GM20000 (cell line): ENCODE results near the gene SRD5A1.

Experiments
- DNase-seq: peaks from one replicate; pipeline ENCODE4 v3.0.0; 2012; ENCODE audit warnings: low spot score
- TF ChIP-seq, protein P1 (sequence below): IDR thresholded peaks from 2 replicates; pipeline ENCODE4 v1.5.1; 2012; ENCODE audit warnings: mild to moderate bottlenecking, control low read depth; ENCODE audit errors: extremely low read depth, missing control alignments

SRD5A1 gene

DNA sequence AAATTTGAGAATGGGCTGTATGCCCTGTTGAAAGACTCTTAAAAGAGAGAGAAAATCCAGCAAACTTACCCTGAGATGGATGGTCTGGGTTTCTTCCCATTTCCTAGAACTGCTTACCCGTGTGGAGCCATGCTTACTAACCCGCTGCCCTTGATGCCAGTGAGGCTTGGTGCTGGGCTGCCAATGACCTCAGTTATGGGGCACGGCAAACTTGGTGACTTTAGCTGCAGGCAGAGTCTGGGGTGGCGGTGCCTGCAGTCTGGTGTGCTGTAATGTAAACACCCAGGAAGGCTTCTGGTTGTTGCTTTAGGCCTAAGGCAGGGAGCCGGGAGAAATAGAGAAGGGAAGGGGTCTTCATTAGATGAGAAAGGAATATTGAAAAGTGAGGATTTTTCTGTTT lies 72.7 kb downstream of the SRD5A1 start:
- TF ChIP-seq, protein P1, sequence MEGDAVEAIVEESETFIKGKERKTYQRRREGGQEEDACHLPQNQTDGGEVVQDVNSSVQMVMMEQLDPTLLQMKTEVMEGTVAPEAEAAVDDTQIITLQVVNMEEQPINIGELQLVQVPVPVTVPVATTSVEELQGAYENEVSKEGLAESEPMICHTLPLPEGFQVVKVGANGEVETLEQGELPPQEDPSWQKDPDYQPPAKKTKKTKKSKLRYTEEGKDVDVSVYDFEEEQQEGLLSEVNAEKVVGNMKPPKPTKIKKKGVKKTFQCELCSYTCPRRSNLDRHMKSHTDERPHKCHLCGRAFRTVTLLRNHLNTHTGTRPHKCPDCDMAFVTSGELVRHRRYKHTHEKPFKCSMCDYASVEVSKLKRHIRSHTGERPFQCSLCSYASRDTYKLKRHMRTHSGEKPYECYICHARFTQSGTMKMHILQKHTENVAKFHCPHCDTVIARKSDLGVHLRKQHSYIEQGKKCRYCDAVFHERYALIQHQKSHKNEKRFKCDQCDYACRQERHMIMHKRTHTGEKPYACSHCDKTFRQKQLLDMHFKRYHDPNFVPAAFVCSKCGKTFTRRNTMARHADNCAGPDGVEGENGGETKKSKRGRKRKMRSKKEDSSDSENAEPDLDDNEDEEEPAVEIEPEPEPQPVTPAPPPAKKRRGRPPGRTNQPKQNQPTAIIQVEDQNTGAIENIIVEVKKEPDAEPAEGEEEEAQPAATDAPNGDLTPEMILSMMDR: no peak
- DNase-seq: no peak

DNA sequence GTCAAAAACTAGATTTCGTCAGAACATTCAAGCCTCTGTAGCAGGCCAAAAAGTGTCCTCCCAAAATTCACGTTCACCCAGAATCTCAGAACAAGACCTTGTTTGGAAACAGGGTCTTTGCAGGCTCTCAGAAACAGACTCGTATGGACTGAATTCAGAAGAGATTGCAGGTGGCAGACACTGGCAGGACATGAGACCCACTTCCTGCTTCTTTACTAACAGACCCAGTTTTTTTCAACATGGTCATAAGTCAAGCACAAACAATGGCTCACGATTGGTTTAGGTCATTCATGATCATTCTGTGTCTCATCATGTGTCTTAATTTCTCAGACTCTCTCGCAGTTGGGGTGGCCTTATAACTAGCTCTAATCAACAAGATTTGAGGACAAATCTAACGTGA lies 74.6 kb downstream of the SRD5A1 start:
- DNase-seq: no peak
- TF ChIP-seq, protein P1: no peak

DNA sequence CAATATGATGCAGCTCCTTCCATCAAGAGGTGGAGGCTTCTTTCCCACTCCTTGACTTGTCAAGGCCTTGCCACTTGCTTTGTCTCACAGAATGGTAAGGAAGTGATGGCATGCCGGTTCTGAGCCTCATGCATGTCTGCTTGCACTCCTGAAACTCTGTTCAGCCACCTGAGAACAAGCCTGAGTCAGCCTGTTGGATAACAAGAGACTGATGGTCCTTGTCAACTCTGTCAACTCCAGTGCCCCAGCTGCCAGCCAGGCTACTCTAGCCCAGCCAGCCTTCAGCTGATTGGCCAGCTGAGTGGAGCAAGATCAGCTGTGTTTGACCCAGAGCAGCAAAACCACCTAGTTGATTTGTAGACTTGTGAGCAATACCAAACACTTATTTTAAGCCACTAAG lies 75.6 kb downstream of the SRD5A1 start:
- no peak for DNase-seq

DNA sequence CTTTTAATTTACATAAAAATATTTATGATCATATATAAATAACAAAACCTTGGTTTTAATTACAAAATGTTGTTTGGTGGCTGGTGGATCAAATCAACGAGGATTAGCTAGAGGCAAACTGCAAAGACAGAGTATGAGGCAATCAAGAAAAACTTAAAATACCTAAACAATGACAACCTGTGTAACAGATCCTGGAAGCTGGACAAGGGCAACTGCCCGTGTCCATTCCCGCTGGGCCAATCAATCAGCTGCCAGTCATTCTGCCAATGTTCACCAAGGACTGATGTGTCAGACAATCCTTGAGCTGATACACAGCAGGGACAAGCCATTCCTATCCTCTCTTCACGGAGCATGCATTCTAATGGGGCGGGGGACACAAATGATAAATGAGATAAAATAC lies 76.8 kb downstream of the SRD5A1 start:
- DNase-seq: no peak
- TF ChIP-seq, protein P1: no peak

More for the DNA sequence above, 75.6 kb downstream of the SRD5A1 start:
- TF ChIP-seq, protein P1: no peak

DNA sequence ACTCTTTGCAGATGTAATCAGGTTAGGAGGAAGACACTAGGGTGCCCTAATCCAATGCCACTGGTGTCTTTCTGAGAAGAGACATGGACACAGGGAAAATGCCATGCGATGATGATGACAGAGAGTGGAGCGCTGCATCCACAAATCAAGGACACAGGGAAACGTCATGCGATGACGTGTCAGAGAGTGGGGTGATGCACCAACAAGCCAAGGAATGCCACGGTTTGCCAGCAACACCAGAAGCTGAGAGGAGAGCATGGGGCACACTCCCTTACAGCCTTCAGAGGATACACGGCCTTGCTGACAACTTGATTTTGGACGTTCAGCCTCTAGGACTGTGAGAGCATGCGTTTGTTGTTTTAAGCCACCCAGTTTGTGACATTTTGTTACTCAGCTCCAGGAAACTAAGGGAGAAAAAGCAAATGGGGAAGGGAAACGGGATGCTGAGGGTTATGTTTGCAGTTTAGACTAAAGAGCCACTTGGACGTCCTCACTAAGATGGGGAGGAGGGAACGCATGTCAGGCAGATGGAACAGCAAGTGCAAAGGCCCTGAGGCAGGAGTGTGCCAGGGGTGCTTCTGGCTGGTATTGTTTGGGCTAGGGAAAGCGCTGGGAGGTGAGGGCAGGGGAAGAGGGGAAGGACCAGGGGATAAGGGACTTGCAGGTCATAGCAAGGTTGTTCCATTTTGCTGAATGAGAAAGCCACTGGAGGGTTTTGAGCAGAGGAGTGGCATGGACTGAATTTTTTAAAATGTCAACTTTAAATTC lies 77.5 kb downstream of the SRD5A1 start:
- TF ChIP-seq, protein P1: no peak
- no peak for DNase-seq

DNA sequence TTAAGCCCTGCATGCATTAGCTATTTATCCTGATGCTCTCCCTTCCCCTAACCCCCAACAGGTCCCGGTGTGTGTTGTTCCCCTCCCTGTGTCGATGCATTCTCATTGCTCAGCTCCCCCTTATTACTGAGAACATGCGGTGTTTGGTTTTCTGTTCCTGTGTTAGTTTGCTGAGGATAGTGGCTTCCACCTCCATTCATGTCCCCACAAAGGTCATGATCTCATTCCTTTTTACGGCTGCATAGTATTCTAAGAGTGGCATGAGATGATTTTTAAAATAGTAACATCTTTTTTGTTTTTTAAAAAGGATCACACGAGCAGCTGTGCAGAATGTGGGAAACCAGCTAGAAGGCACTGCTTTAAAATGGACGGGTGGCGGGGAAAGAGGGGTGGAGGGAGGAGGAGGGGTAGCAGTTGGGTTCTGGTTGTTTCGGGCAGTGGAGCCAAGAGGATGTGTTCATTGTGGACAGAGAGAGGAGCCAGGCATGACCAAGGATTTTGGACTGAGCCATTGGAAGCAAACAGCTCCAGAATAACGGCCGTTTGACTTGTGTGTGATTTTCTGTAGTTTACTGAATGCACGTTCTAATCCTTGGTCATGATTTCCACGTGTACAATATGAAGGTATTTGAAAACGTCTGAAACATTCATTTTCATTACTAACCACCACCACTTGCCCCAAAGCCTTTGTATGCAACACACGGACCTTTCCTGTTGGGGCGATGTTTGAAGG lies 78.3 kb downstream of the SRD5A1 start:
- DNase-seq: no peak
- TF ChIP-seq, protein P1: no peak

DNA sequence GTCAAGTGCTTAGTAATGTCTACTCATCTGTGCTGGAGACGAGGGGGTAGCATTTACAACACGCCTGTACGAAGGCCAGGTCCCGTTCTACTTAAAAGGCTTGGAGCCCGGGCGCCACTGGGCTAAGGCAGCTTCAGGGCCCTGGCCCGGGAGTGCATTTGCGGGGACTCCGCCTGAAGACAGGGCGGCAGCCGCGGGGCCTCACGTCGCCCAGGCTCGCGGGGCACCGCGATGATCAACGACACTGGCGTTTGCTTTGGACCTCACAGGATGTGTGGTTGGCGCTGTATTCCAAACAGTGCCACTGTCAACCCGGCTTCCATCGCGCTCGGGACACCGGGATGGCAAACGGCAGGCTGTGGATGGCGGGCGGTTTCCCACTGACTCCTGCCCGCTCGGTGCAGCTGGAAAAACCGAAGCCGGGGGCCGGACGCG lies 78.9 kb downstream of the SRD5A1 start:
- TF ChIP-seq, protein P1: no peak
- peak; percentile 58 for DNase-seq
